A673 (cell line): ENCODE results near the gene GPR141. TPM values are rescaled to one million over a fixed set of nuclear protein-coding genes. Genes with fewer than 3 reads are reported as not detected.

Source experiments
- BruUV-seq: library from RNA; stranded (reverse); fragments of 400-500 nt; replicated peaks from 2 replicates; lab custom pipeline; 2021; lab: Mats Ljungman, UMichigan
- CTCF ChIA-PET: fragments of 300-600 bp; sonication (Branson Sonifier 250); formaldehyde crosslinking; loops from one replicate; lab custom pipeline; 2022; ENCODE audit warnings: antibody characterized with exemption; lab: Charles Lee
- POLR2A ChIA-PET: fragments of 300-600 bp; sonication (Branson Sonifier 250); formaldehyde crosslinking; loops from one replicate; lab custom pipeline; 2022; ENCODE audit warnings: antibody characterized with exemption; ENCODE audit not compliant: low non-redundant PET; lab: Charles Lee
- DNase-seq: peaks from one replicate; pipeline ENCODE4 v3.0.0-alpha.2; 2015; ENCODE audit warnings: low spot score
- H3K27ac ChIP-seq: fragments of 200-600 bp; sonication (generic); 2 replicates; pipeline ENCODE4 v1.5.1; 2016; ENCODE audit warnings: mixed run types, low read depth, mild to moderate bottlenecking, mixed read lengths, antibody characterized with exemption, low read length; ENCODE audit not compliant: poor library complexity, severe bottlenecking
- H3K27me3 ChIP-seq: fragments of 200-600 bp; sonication (generic); replicated peaks from 2 replicates; pipeline ENCODE4 v1.6.1; 2017; ENCODE audit warnings: mixed run types, low read depth, mild to moderate bottlenecking, mixed read lengths, antibody characterized with exemption, low read length; ENCODE audit not compliant: insufficient read depth, poor library complexity
- H3K36me3 ChIP-seq: fragments of 200-600 bp; sonication (generic); 2 replicates; pipeline ENCODE4 v1.6.1; 2016; ENCODE audit warnings: mixed run types, mild to moderate bottlenecking, mixed read lengths, antibody characterized with exemption, low read length; ENCODE audit not compliant: insufficient read depth, poor library complexity, severe bottlenecking
- H3K4me1 ChIP-seq: fragments of 200-600 bp; sonication (generic); 2 replicates; pipeline ENCODE4 v1.6.1; 2017; ENCODE audit warnings: mixed run types, mild to moderate bottlenecking, mixed read lengths, antibody characterized with exemption, low read length; ENCODE audit not compliant: insufficient read depth, poor library complexity, severe bottlenecking
- H3K4me3 ChIP-seq: fragments of 200-600 bp; sonication (generic); 2 replicates; pipeline ENCODE4 v1.5.1; 2016; ENCODE audit warnings: low read depth, mixed run types, mild to moderate bottlenecking, mixed read lengths, low read length; ENCODE audit not compliant: poor library complexity, severe bottlenecking
- H3K9me3 ChIP-seq: fragments of 200-600 bp; sonication (generic); 2 replicates; pipeline ENCODE4 v1.6.1; 2016; ENCODE audit warnings: mixed run types, low read depth, mild to moderate bottlenecking, mixed read lengths, antibody characterized with exemption, low read length; ENCODE audit not compliant: poor library complexity, severe bottlenecking
- EZH2 ChIP-seq: fragments of 200-600 bp; sonication (generic); IDR thresholded peaks from 2 replicates; pipeline ENCODE4 v1.6.1; 2017; ENCODE audit warnings: borderline replicate concordance, low read depth, mild to moderate bottlenecking, mixed read lengths, antibody characterized with exemption, low read length; ENCODE audit not compliant: poor library complexity, severe bottlenecking
- intact Hi-C: fragments of 100-400 bp; cut with micrococcal nuclease; formaldehyde crosslinking; loops from one replicate; pipeline ENCODE4 v1.10.0; 2022; ENCODE audit not compliant: unreplicated experiment
- total RNA-seq: library from RNA; stranded (reverse); gene quantifications from 2 replicates; pipeline ENCODE4 v1.2.3, GENCODE V29; 2021
- TF ChIP-seq, protein P1 (sequence below): fragments of 300-800, 200-600 bp; sonication (generic); conservative IDR thresholded peaks from 2 replicates; pipeline ENCODE4 v1.5.1; 2017; ENCODE audit warnings: low read depth, mild to moderate bottlenecking, antibody characterized with exemption, low read length, moderate library complexity, mixed read lengths

The GPR141 gene
- total RNA-seq, 1 experiment from 2014 or later = not detected

DNA sequence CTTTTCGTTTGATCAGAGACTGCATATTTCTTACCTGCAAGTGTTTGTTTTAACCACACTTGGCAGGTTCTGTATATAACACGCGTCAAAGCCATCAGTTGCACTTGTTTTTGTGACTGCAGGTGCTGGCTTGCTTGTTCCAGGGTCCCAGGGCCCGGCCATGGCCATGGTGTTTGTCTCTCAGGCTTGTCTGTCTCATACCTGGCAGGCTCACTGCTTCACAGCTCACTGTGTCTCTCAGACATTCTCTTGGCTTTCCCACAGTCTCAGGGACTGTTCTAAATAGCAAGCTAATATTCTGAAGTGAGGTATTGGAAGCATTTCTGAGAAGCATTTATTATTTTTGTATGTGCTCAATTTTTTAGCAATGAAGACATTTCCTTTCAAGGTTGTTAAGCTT lies 46.9 kb downstream of the GPR141 start:
- H3K27ac ChIP-seq = no peak overlapping the region
- BruUV-seq = no TSS peak
- no peaks in the 10 kb centered on the region for H3K36me3 ChIP-seq
- no peaks in the 10 kb centered on the region for H3K27me3 ChIP-seq
- H3K4me1 ChIP-seq = no peaks in the 10 kb centered on the region
- ChIA-PET CTCF (no interaction called here), POLR2A (no interaction called here)
- no peak for DNase-seq
- H3K9me3 ChIP-seq = no peaks in the 10 kb centered on the region
- TF ChIP-seq EZH2 = no peak
- TF ChIP-seq, protein P1, sequence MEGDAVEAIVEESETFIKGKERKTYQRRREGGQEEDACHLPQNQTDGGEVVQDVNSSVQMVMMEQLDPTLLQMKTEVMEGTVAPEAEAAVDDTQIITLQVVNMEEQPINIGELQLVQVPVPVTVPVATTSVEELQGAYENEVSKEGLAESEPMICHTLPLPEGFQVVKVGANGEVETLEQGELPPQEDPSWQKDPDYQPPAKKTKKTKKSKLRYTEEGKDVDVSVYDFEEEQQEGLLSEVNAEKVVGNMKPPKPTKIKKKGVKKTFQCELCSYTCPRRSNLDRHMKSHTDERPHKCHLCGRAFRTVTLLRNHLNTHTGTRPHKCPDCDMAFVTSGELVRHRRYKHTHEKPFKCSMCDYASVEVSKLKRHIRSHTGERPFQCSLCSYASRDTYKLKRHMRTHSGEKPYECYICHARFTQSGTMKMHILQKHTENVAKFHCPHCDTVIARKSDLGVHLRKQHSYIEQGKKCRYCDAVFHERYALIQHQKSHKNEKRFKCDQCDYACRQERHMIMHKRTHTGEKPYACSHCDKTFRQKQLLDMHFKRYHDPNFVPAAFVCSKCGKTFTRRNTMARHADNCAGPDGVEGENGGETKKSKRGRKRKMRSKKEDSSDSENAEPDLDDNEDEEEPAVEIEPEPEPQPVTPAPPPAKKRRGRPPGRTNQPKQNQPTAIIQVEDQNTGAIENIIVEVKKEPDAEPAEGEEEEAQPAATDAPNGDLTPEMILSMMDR = no peak
- intact Hi-C loops = no loop called here
- H3K4me3 ChIP-seq = no peak overlapping the region

GRCh38 chr7:37732253-37732652 lies 48.7 kb downstream of the GPR141 start:
- H3K4me1 ChIP-seq = no peaks in the 10 kb centered on the region
- no peak overlapping the region for H3K27ac ChIP-seq
- H3K27me3 ChIP-seq = no peaks in the 10 kb centered on the region
- CTCF ChIA-PET = interaction anchor here (0.6 kb wide), 1 partner anchor 1585 kb away, joined by 5 read pairs; no protein-coding TSS in a partner anchor
- no peak overlapping the region for H3K4me3 ChIP-seq
- TF ChIP-seq, protein P1 = peak; percentile 56
- TF ChIP-seq EZH2 = no peak
- peak; percentile 21 for DNase-seq
- intact Hi-C loops = no loop called here
- H3K9me3 ChIP-seq = no peaks in the 10 kb centered on the region
- BruUV-seq = no TSS peak
- POLR2A ChIA-PET = no interaction called here
- H3K36me3 ChIP-seq = no peaks in the 10 kb centered on the region

DNA sequence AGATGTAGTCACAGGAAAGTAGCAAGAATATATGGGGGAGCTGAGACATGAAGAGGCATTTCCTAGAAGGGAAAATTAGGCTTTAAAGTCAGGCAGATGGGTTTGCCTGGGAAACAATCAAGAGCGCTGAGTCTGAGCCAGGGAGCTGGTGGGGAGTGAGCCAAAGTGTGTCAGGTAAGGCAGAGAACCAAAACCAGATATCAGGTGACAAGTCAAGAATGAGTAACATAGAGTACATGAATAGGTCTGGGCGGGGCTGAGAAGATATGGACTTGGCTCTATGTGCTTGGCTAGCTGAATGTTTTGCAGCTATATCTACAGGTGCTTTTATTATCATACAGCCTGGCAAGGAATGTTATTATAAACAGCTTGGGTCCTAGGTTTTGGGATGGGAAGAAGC lies 49.3 kb downstream of the GPR141 start:
- Histone ChIP-seq H3K27me3 (no peaks in the 10 kb centered on the region), H3K36me3 (no peaks in the 10 kb centered on the region), H3K9me3 (no peaks in the 10 kb centered on the region), H3K27ac (no peak overlapping the region), H3K4me1 (no peaks in the 10 kb centered on the region), H3K4me3 (no peak overlapping the region)
- ChIA-PET POLR2A (no interaction called here), CTCF (no interaction called here)
- no peak for DNase-seq
- intact Hi-C loops = no loop called here
- BruUV-seq = no TSS peak
- no peak for TF ChIP-seq EZH2
- TF ChIP-seq, protein P1 = no peak
